ENCODE results near the gene JAK3.

- no peak for TF ChIP-seq CTCF (IDR thresholded peaks at IDR 0.05)
- TF ChIP-seq POLR2A (IDR thresholded peaks at IDR 0.05), result no peak
Observed at GRCh38 chr19:17879466-17879865, 31.7 kb upstream of the JAK3 start.

Measured in ovary (tissue), 3 donors.